Panc1 (cell line): Measurements from ENCODE around the gene RPUSD3.

ENCODE experiments used
- CTCF ChIP-seq: fragments of 450-650 bp; IDR thresholded peaks from 2 replicates; pipeline ENCODE4 v1.5.1; 2017; ENCODE audit warnings: mild to moderate bottlenecking
- POLR2AphosphoS5 ChIP-seq: IDR thresholded peaks from 2 replicates; pipeline ENCODE4 v1.6.1; 2012; ENCODE audit warnings: mild to moderate bottlenecking, low read depth, low read length, moderate library complexity
- REST ChIP-seq, 2 experiments: IDR thresholded peaks; 2 replicates each; pipeline ENCODE4 v1.6.1; 2011 to 2012; ENCODE audit warnings: low read depth in 2 of 2, control low read depth in 1 of 2, low read length in 1 of 2, mild to moderate bottlenecking in 1 of 2, moderate library complexity in 1 of 2; ENCODE audit not compliant: insufficient read depth in 1 of 2

GRCh38 chr3:9828801-9829755 is 14.7 kb downstream of the RPUSD3 start:
- TF ChIP-seq CTCF (no peak), REST (IDR thresholded peaks at IDR 0.05; ENCODE audit: insufficient read depth in 1 of 2, low read depth in 2 of 2, low read length in 1 of 2) (no peak), POLR2AphosphoS5 (no peak)
